ENCODE data around the gene DPH3.

DPH3 gene

GRCh38 chr3:16254916-16255315 lies 9.8 kb downstream of the DPH3 start:
- no peak for DNase-seq

DNA sequence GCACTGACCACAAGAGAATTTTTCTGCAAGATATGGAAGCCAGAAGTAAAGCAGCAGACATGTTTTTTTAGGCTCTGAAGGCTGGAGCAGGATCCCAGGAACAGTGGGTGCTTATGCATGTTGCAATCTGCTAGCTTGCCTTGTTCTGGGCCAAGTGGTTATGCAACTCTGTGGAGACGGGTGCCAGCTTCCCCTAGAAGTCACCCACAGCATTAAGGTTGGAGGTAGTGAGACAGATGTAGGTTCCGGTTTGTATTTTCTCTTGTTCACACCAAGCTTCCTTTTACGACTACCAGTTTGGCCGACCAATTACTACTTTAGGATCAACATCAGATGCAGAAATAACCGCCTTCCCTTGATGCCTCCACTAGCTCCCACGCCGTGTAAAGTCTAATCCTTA lies 11.1 kb downstream of the DPH3 start:
- peak; percentile 76 to 90 for DNase-seq

GRCh38 chr3:16252988-16253387 lies 11.8 kb downstream of the DPH3 start:
- DNase-seq: no peak

GRCh38 chr3:16252243-16252978 lies 12.3 kb downstream of the DPH3 start:
- DNase-seq: no peak

- DNase-seq: no peak
Measured at GRCh38 chr3:16251316-16252085, 13.2 kb downstream of the DPH3 start.

DNA sequence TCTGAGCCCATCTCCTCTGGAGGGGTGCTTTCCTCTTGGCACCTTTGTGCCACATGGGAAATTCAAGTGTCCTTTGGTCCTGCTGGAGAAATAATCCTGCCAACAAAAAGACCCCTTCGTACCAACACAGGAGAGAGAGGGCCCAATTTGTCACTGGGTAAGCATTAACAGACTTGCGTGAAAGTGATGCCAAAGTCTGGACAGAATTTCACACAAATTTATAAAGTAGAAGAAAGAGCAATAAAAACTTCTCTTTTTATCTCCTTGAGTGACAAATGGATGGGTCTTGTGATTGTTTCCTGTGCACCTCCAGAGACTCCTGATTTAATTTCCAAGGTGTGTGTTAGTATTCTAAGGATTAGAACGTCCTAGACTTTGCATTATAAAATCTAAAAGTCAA lies 14.9 kb downstream of the DPH3 start:
- no peak for DNase-seq

- peak in 1 of 2 donors; percentile 48 for DNase-seq
Measured at GRCh38 chr3:16249336-16249735, 15.4 kb downstream of the DPH3 start.

DNA sequence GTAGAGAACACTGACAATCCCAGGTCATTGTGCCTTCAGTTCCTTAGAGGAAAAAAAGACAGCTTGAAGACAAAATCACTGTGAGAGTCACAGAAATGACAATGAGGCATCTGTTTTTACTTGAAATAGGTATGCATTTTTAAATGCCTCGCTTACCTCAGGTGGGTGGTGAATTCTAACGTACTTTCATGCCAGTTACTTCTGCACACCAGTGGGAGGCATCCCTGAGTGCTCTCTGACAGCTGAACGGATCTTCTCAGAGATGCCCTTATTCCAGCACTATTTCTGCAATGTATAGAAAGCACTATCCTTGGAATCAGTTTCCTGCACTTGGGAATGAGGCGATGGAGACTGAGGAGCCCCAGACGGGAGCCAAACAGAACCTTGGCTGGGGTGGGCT lies 16.2 kb downstream of the DPH3 start:
- no peak for DNase-seq

GRCh38 chr3:16247282-16248061 lies 17.3 kb downstream of the DPH3 start:
- peak; percentile 68 to 93 for DNase-seq

DNA sequence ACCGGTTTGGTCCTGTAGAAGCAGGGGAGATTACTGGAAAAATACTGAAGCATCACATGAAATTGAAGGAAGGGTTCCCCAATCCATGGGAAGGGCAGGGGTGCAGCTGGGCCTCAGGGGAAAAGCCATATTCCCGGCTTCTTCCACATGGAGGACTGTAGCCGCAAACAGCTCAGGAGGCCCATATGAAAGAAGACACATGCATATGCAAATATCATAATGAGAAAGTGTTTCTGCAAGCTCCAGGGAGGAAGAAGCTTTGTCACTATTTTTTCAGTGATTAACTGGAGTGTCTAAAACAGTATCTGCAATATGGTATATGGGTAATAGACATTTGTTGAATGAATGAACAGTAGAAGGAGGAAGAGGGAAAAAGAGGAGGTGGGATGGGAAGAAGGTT lies 19.1 kb downstream of the DPH3 start:
- DNase-seq: no peak

GRCh38 chr3:16243706-16244490 lies 20.8 kb downstream of the DPH3 start:
- DNase-seq: no peak

- DNase-seq: no peak
Measured at GRCh38 chr3:16242177-16242576, 22.6 kb downstream of the DPH3 start.

- no peak for DNase-seq
Measured at GRCh38 chr3:16241225-16241624, 23.5 kb downstream of the DPH3 start.

- DNase-seq: peak; percentile 77 to 90
Measured at GRCh38 chr3:16240229-16241023, 24.3 kb downstream of the DPH3 start.

DNA sequence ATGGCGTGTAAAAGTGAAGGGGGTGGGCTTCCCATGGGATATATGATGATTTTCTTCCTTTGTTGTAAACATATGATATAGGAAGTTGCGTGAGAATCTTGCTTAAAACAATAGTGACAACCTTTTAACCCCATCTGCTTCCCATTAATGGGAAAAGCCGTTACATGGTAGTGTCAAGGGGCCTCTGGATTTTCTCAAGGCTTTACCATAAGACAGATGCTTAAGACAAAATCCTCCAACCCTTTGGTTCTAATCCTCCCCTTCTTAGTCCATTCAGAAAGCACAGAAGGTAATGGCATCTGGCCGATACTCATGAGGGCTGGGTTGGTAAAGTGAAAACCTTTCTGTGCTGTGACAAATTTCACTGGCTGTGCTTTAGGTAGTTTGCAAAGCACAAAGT lies 25.0 kb downstream of the DPH3 start:
- no peak for DNase-seq

DNA sequence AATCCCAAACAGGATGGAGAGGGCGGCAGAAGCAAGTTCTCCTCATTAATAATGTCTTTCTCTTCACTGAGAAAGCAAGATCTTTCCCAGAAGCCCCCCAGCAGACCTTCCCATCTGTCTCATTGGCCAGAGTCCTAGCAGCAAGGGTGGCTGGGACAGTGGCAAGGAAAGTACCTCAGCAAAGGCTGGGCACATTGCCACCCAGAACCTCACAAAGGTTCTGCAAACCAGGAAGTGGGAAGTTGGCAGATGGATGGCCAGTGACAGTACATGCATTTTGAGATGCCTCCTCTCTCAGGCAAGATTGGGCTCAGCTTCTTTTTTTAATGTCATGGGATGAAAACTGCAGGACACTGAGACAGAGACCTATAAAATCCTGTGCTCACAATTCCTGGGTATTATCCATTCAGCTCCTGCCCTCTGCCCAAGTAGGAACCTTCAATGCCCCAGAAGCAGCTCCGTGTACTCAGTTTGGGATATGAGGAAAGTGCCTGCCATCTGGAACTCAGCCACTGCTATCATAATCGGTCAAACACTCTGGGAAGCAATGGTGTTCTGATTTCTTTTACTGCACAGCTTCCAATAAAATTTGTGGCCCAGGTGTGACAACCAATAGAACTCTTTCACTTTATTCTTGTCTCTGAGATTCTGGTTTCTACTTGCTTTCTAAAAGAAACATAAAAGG lies 25.5 kb downstream of the DPH3 start:
- no peak for DNase-seq

DNA sequence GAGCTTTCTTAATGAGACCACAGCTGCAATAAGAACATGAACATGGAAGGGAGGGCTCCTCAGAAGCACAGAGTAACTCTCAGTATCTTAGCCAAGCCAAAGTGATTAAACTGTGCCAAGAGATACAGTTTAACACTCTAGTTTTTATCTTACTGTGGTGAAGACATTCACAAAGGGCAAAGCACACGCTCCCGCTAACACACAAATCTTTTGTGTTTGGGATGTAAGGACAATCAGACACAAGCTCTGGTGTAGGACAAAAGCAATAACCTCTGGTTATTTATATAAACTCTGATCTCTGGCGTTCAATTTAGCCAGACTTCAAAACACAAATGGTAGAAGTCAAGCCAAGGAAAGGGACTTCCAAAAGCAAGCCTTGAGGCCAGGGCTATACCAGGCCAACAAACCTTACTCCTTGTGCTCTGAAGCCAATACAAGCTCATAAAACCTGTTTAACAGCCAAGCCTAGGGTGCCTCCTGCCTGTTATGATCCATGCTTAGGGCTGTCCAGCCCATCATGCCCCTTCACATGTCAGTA lies 27.8 kb downstream of the DPH3 start:
- DNase-seq: no peak

DNA sequence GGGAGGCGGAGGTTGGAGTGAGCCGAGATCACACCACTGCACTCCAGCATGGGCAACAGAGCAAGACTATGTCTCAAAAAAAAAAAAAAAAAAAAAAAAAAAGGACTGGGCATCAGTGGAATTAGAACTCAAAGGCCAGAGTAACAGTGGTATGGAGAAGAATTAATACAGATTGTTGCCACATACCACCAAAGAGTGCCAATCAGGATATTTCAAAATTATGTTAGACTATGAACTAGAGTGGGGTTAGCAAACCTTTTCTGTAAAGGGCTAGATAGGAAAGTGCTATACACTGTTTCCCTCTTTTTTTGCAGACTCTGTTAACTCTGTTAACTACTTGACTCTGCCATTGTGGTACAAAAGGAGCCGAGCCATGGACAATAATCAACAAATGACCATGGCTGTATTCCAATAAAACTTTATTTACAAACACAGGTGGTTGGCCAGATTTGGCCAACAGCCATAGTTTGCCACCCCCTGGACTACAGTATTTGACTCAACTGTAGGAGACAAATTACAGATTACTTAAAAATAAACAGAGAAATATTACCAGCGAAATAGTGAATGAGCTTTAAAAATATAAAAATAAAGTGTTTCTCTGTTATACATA lies 28.6 kb downstream of the DPH3 start:
- no peak for DNase-seq

DNA sequence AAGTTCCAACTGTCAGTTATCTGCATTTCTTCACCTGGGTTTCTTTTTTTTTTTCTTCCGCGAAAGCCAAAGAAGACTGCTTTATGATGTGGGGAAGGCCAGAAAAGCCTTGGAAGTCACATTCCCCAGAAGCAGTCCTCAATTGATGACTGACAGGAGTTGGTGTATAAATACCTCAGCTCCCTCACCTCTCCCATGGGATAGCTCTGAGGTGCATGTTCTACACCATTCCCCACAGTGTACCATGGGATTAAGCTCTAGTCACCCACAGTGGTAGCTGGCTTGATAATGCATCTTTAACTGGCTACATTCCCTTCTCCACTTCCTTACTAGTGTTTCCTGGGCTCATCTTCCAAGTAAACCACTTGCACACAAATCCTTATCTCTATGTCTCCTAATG lies 30.5 kb downstream of the DPH3 start:
- no peak for DNase-seq

DNA sequence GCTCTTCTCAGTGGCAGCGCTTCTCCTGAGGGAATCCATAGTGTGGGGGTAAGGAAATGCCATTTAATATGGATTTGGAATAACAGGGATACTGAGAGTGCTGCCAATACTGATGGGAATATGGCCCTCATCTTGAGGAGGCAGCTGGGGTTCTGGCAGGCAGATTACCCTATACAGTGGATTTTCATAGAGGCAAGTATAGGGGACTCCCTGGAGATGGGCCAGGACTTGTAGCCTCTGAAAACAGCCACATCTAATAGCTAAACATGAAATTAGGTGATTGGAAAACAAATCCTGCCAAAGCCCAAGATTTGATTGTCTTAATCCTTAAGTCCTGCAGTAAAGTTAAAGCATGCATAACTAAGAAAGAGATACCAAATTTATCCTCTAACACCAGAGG lies 30.9 kb downstream of the DPH3 start:
- no peak for DNase-seq

DNA sequence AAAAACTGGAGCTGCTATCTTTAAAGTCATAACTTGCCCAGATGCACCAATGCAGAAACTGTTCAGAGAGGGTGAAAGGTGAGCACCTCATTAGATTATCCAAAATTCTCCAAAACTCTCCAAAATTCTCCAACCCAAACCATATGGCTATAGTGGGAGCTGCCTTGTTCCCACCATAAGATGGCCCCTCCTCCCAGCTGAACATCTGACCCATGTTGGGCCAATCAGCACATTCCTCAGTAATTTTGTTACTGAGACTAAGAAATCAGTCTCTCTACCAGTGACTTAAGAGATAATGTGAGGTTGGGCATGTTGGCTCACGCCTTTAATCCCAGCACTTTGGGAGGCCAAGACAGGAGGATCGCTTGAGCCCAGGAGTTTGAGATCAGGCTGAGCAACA lies 32.8 kb downstream of the DPH3 start:
- DNase-seq: no peak

Data from inflammatory macrophage treated with lipopolysaccharide for 1 hour (primary cell).